ENCODE results near the gene SDK1. TPM values are rescaled to one million over a fixed set of nuclear protein-coding genes. Genes with fewer than 3 reads are reported as not detected.

SDK1 gene
- total and polyA plus RNA-seq, 2 of the 8 experiments (the other 6 are each of a cell fraction or from before 2014, with no cell fraction given), result 3.3 to 7.2 TPM

- Histone ChIP-seq H4K20me1 (replicated peaks in 1 of 2; ENCODE audit: control insufficient read depth in 1 of 2, insufficient read depth in 2 of 2, low read length in 2 of 2) (no peaks in the 10 kb centered on the region), H3K4ac (replicated peaks; ENCODE audit: insufficient read length, low read depth, low read length) (no peak overlapping the region), H3K23ac (ENCODE audit: insufficient read length) (no peak overlapping the region), H2BK12ac (ENCODE audit: low read depth, low read length) (no peak overlapping the region), H3K18ac (ENCODE audit: extremely low read depth, low read length) (no peak overlapping the region), H2BK5ac (ENCODE audit: low read depth, low read length) (no peak overlapping the region), H3K14ac (ENCODE audit: insufficient read length) (no peak overlapping the region), H3K23me2 (ENCODE audit: low read depth, low read length) (no peaks in the 10 kb centered on the region), H3K79me1 (ENCODE audit: low read depth, low read length) (no peaks in the 10 kb centered on the region), H2BK15ac (ENCODE audit: low read length) (no peak overlapping the region), H4K91ac (replicated peaks; ENCODE audit: insufficient read length, low read length) (no peak overlapping the region), H3K79me2 (ENCODE audit: control insufficient read depth in 1 of 2, insufficient read depth in 2 of 2, low read length in 2 of 2) (no peaks in the 10 kb centered on the region), H3K9ac (replicated peaks in 1 of 4; ENCODE audit: extremely low read depth in 1 of 4, low read depth in 3 of 4, low read length in 3 of 4) (no peak overlapping the region), H2AFZ (ENCODE audit: low read length) (no peak overlapping the region), H3K9me3 (ENCODE audit: insufficient read depth in 2 of 2, low read depth in 1 of 2, low read length in 1 of 2) (0 out of 4 replicates have a peak, but pooled peaks cover 0 to 7% of the 10 kb centered on the region in 2 experiments), H4K8ac (ENCODE audit: extremely low read depth, insufficient read depth, low read length) (no peak overlapping the region; the same call in 1 of the 2 replicates), H3K27ac (ENCODE audit: low read depth, low read length) (no peak overlapping the region), H3K56ac (replicated peaks; ENCODE audit: insufficient read length, low read depth, low read length) (no peak overlapping the region), H3K4me2 (ENCODE audit: insufficient read depth in 1 of 2, low read depth in 2 of 2, low read length in 2 of 2) (no peak overlapping the region), H3K36me3 (ENCODE audit: control insufficient read depth in 2 of 4, insufficient read depth in 4 of 4, low read length in 3 of 4) (no peaks in the 10 kb centered on the region), H2AK5ac (ENCODE audit: low read depth, low read length) (no peak overlapping the region), H4K5ac (ENCODE audit: insufficient read length, low read depth, low read length) (no peak overlapping the region), H3K27me3 (replicated peaks in 1 of 4; ENCODE audit: control insufficient read depth in 3 of 4, extremely low read depth in 1 of 4, insufficient read depth in 3 of 4, low read length in 3 of 4) (no peaks in the 10 kb centered on the region), H3K4me3 (ENCODE audit: extremely low read depth in 1 of 4, insufficient read depth in 2 of 4, low read depth in 3 of 4, low read length in 4 of 4) (no peak overlapping the region), H2BK120ac (replicated peaks; ENCODE audit: low read depth, low read length) (no peak overlapping the region), H3K4me1 (replicated peaks in 1 of 4; ENCODE audit: control insufficient read depth in 3 of 4, insufficient read depth in 4 of 4, low read length in 3 of 4) (no peaks in the 10 kb centered on the region), H2BK20ac (ENCODE audit: low read length) (no peak overlapping the region)
- TF ChIP-seq HDAC2 (IDR thresholded peaks at IDR 0.05; ENCODE audit: borderline replicate concordance in 1 of 2, low read depth in 2 of 2, low read length in 2 of 2), result no peak
- TF ChIP-seq MAX (IDR thresholded peaks at IDR 0.05), result no peak
- TF ChIP-seq RNF2 (IDR thresholded peaks at IDR 0.05; ENCODE audit: borderline replicate concordance, low read depth, low read length, missing control alignments, poor library complexity, severe bottlenecking), result no peak
- no peak for TF ChIP-seq POLR2A (IDR thresholded peaks at IDR 0.05; ENCODE audit: control extremely low read depth in 1 of 2, low read depth in 2 of 2, low read length in 2 of 2)
- no peak for TF ChIP-seq NRF1 (IDR thresholded peaks at IDR 0.05; ENCODE audit: low read depth, low read length)
- no peak for TF ChIP-seq TCF12 (IDR thresholded peaks at IDR 0.05; ENCODE audit: low read depth, low read length)
- no peak for TF ChIP-seq SIX5 (IDR thresholded peaks at IDR 0.05; ENCODE audit: low read depth, low read length)
- no peak for TF ChIP-seq TEAD4 (IDR thresholded peaks at IDR 0.05; ENCODE audit: low read depth, low read length)
- POLR2A ChIA-PET (ENCODE audit: partially characterized antibody), result no interaction called here
- WGBS, 2 experiments (ENCODE audit: extremely low coverage in 1 of 2, insufficient coverage in 1 of 2, insufficient read length in 1 of 2, insufficient replicate concordance in 2 of 2, low coverage in 1 of 2, low lambda C conversion rate in 2 of 2, missing lambda C conversion rate in 1 of 2), result 85% methylated on average over 6 of the region's 6 CpGs; no CpG with 5 or more reads in 1 of the 2 experiments
- DNase-seq (ENCODE audit: low read depth in 1 of 2, low spot score in 2 of 2) (no peak), FAIRE-seq (no peak)
- CTCF ChIA-PET (ENCODE audit: partially characterized antibody), result no interaction called here
Measured at GRCh38 chr7:3712841-3713240, 411.8 kb downstream of the SDK1 start.
